ENCODE data around the gene PI4KB. TPM values are rescaled to one million over a fixed set of nuclear protein-coding genes. Genes with fewer than 3 reads are reported as not detected.

The PI4KB gene
- total RNA-seq, 6 experiments from 2014 or later, result 20.0 to 24.7 (median 22.7) TPM

DNA sequence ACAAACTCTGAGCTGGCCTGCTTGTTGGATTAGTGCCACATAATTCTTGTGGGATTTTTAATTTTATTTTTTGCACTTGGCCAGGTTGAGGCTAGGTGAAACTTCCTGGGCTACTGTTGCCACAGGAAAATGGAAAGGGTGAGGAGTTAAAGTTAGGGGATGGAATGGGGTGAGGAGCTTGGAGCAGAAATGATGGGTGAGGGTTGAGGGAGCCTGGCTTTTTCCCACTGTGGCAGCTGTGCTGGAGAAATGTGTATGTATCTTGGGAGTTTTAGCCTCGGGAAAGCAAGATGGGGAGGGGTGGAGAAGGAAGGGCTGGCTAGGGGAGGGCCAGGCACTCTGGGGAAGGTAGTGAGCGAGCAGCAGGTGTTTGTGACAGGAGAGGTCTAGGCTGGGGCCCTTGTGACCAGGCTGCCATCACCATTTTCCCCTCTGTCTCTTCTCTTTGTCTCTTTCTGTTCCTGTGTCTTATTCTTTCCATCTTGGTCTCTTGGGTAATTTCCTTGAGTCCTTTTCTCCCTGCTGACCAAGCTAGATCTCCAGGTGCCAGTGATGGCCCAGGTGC, 43.1 kb downstream of the PI4KB start:
- H3K36me3 ChIP-seq, result peaks cover 0 to 27% (median 10%) of the 10 kb centered on the region in 4 donors
- intact Hi-C loops (cut with DNase I), result no loop called here
- WGBS (ENCODE audit: insufficient coverage, low coverage, low lambda C conversion rate, missing lambda C conversion rate), result 100% methylated on average over 1 of the region's 2 CpGs
- TF ChIP-seq, protein P1, sequence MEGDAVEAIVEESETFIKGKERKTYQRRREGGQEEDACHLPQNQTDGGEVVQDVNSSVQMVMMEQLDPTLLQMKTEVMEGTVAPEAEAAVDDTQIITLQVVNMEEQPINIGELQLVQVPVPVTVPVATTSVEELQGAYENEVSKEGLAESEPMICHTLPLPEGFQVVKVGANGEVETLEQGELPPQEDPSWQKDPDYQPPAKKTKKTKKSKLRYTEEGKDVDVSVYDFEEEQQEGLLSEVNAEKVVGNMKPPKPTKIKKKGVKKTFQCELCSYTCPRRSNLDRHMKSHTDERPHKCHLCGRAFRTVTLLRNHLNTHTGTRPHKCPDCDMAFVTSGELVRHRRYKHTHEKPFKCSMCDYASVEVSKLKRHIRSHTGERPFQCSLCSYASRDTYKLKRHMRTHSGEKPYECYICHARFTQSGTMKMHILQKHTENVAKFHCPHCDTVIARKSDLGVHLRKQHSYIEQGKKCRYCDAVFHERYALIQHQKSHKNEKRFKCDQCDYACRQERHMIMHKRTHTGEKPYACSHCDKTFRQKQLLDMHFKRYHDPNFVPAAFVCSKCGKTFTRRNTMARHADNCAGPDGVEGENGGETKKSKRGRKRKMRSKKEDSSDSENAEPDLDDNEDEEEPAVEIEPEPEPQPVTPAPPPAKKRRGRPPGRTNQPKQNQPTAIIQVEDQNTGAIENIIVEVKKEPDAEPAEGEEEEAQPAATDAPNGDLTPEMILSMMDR (IDR thresholded peaks at IDR 0.05), result no peak
- TF ChIP-seq POLR2A (IDR thresholded peaks at IDR 0.05), result no peak
- ATAC-seq, result no peak
- H3K27me3 ChIP-seq, result no peaks in the 10 kb centered on the region
- peaks cover 0 to 11% (median 2%) of the 10 kb centered on the region in 4 donors for H3K4me1 ChIP-seq
- H3K4me3 ChIP-seq, result no peak overlapping the region
- no peak for DNase-seq
- no peaks in the 10 kb centered on the region for H3K9me3 ChIP-seq
- H3K27ac ChIP-seq, result no peak overlapping the region

DNA sequence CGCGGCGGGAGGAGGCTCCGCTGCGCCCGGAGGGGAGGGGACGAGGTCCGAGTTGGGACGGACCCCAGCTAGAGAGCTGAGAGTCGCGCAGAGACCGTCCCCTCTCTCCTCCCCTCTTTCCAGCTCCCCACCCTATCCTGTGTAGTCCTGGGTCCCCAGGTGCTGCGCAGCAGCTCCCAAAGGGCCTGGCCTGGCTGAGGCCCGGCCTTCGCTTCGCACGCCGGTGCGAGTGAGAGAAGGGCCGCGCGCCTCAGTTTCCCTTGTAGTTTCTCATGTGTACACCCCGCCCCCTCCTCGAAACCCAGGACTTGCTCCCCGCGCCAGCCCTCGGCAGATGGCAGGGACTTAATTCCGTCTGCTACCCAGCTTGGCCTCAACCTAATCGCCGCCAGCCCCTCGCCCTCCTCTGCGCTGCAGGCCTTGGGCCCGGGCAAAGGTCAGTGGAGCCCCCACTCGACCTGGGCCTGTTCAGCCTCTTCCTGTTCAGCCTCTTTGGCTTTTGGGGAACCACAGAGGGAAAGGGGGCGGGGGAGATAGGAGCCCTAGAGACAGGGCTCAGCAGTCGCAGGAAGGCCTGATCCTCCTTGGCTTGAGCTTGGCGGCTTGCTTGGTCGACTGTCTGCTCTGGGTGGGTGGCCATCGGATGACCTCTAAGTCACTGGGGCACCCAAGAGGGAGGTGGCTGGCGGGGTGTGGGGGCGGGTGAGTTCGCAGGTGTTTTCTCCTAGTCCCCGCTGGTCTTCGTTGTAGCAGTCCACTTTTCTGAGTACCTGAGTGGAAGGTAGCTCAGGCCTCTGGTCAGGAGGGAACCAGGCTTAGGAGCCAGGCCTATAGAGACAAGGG, 44.1 kb downstream of the PI4KB start:
- DNase-seq (peak in 2 of 3 donors; percentile 46 to 62), ATAC-seq (no peak)
- Histone ChIP-seq H3K36me3 (peaks cover 0 to 24% (median 10%) of the 10 kb centered on the region in 4 donors), H3K4me3 (peak overlapping the region; percentile 61 to 96 (median 83)), H3K4me1 (peaks cover 0 to 11% (median 2%) of the 10 kb centered on the region in 4 donors), H3K27ac (peak overlapping the region; percentile 96 to 97 (median 96)), H3K27me3 (no peaks in the 10 kb centered on the region), H3K9me3 (no peaks in the 10 kb centered on the region)
- intact Hi-C loops (cut with DNase I), result no loop called here
- 2% methylated on average over 8 of the region's 44 CpGs for WGBS (ENCODE audit: insufficient coverage, low coverage, low lambda C conversion rate, missing lambda C conversion rate)
- TF ChIP-seq POLR2A (IDR thresholded peaks at IDR 0.05), result no peak
- TF ChIP-seq, protein P1 (IDR thresholded peaks at IDR 0.05), result no peak

DNA sequence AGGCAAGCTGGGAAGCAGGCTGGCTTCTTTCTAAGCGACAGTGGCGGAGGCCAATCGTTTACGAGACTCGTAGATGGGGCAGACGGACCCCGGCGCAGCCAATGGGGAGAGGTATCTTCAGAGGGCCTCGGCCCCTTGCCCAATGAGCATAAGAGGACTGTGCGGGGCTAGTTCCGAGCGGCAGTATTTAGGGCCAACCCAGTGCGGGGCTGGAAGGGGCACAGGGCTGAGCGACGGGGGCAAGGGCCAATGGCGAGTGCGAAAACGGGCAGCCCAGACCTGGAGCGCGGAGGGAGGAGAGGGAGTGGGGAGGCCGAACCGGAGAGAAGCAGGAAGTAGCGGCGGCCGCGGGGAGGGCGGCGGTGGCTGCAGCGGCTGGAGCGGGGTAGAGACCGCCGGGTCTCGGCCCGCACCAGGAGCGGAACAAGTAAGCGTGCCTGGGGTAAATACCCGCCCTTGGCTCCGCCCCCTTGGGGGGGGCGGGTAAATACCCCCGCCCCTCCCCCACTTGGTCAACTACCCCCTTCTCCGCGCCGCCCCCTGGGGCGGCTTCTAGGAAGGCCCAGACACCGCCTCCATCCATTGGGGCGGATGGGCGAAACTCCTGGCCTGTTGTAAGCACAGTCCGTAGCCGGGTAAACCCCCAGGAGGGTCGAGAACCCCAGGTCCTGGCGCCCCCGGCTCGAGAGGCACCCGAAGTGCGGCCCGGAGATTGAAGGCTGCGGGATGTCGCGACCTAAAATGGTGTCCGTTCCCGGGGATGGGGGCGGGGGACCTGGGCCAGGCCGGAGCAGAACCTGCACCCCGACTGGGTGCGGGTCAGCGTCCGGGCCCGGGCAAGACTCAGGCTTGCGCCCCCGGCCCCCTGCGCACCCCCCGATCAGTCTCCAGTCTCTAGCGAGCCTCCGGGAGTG, 45.0 kb downstream of the PI4KB start, which contains the start of gene ZNF687:
Gene ZNF687 (plus strand): TSS at position 331 of the 914 bp plus-strand sequence. CDS start 3,993 bp downstream, outside the sequence.
- 0% methylated on average over 19 of the region's 74 CpGs for WGBS (ENCODE audit: insufficient coverage, low coverage, low lambda C conversion rate, missing lambda C conversion rate)
- no peaks in the 10 kb centered on the region for H3K27me3 ChIP-seq
- TF ChIP-seq POLR2A (IDR thresholded peaks at IDR 0.05), result peak; percentile 71
- TF ChIP-seq, protein P1 (IDR thresholded peaks at IDR 0.05), result no peak
- peak; percentile 80 to 93 (median 86) for ATAC-seq
- H3K27ac ChIP-seq, result peak within 1 kb of the TSS; percentile 96 to 97 (median 96)
- DNase-seq, result peak; percentile 100
- peak within 1 kb of the TSS; percentile 83 to 96 (median 85) for H3K4me3 ChIP-seq
- no peaks in the 10 kb centered on the region for H3K9me3 ChIP-seq
- peaks cover 0 to 11% (median 2%) of the 10 kb centered on the region in 4 donors for H3K4me1 ChIP-seq
- intact Hi-C loops (cut with DNase I), result no loop called here
- peaks cover 0 to 15% (median 5%) of the 10 kb centered on the region in 4 donors for H3K36me3 ChIP-seq

All from right lobe of liver (tissue), 6 donors.